GM12878 (cell line): ENCODE results near the gene DDAH1. TPM values are rescaled to one million over a fixed set of nuclear protein-coding genes. Genes with fewer than 3 reads are reported as not detected.

Experiments
- ATAC-seq: fragments of 200-7000 bp; cut with Tn5 transposase; 3 replicates; pipeline ENCODE4 v1.9.1; 2020; ENCODE audit warnings: mild to moderate bottlenecking, moderate library complexity
- BruUV-seq: library from RNA; stranded (reverse); fragments of 400-500 nt; replicated peaks from 2 replicates; lab custom pipeline; 2021; lab: Mats Ljungman, UMichigan
- CTCF ChIA-PET: fragments of 300-600 bp; sonication (Branson Sonifier 250); formaldehyde crosslinking; extraction: SDS; loops from one replicate; lab custom pipeline; 2021; ENCODE audit warnings: inconsistent platforms; lab: Yijun Ruan, JAX
- POLR2A ChIA-PET: fragments of 350-600 bp; formaldehyde crosslinking; extraction: SDS; loops from one replicate; lab custom pipeline; 2021; ENCODE audit warnings: inconsistent platforms; lab: Charles Lee
- RAD21 ChIA-PET: fragments of 300-600 bp; sonication (Branson Sonifier 250); formaldehyde crosslinking; loops from one replicate; lab custom pipeline; 2023; ENCODE audit warnings: antibody characterized with exemption; ENCODE audit not compliant: unreplicated experiment; lab: Charles Lee
- SMC1A ChIA-PET: fragments of 300-600 bp; sonication (Branson Sonifier 250); formaldehyde crosslinking; loops from one replicate; lab custom pipeline; 2023; ENCODE audit not compliant: unreplicated experiment, uncharacterized antibody; lab: Charles Lee
- DNase-seq: peaks from one replicate; pipeline ENCODE4 v3.0.0-alpha.2; 2011; ENCODE audit warnings: low read depth, low spot score
- FAIRE-seq: peaks from 3 replicates; lab custom pipeline; 2011; peaks lifted over from hg19 to GRCh38; lab: Jason Lieb, UNC
- H2AFZ ChIP-seq: 2 replicates; pipeline ENCODE4 v1.6.0; 2011; ENCODE audit warnings: low read depth, low read length, control low read depth; ENCODE audit not compliant: control insufficient read depth
- H3K27ac ChIP-seq: 2 replicates; pipeline ENCODE4 v1.5.1; 2011; ENCODE audit warnings: control low read depth; ENCODE audit not compliant: control insufficient read depth, insufficient read depth
- H3K27me3 ChIP-seq, 2 experiments: replicated peaks in 1 of 2; 2 replicates each; pipeline versions ENCODE4 v1.6.0 to v1.6.1; 2011; ENCODE audit warnings: low read length in 1 of 2; ENCODE audit not compliant: control insufficient read depth in 2 of 2, insufficient read depth in 2 of 2
- H3K36me3 ChIP-seq, 2 experiments: 2 replicates each; pipeline ENCODE4 v1.5.1; 2011; ENCODE audit warnings: low read length in 1 of 2; ENCODE audit not compliant: control insufficient read depth in 2 of 2, insufficient read depth in 2 of 2
- H3K4me1 ChIP-seq: 2 replicates; pipeline ENCODE4 v1.6.1; 2011; ENCODE audit warnings: mild to moderate bottlenecking, low read length, moderate library complexity, mixed read lengths; ENCODE audit not compliant: control insufficient read depth, insufficient read depth
- H3K4me2 ChIP-seq: 2 replicates; pipeline ENCODE4 v1.6.0; 2011; ENCODE audit warnings: control low read depth; ENCODE audit not compliant: control insufficient read depth, insufficient read depth
- H3K4me3 ChIP-seq: fragments of 200-600 bp; sonication (generic); 2 replicates; pipeline ENCODE4 v1.5.1; 2016
- H3K79me2 ChIP-seq: 2 replicates; pipeline ENCODE4 v1.6.0; 2011; ENCODE audit warnings: low read length; ENCODE audit not compliant: control insufficient read depth, insufficient read depth
- H3K9ac ChIP-seq: 2 replicates; pipeline ENCODE4 v1.8.0; 2011; ENCODE audit warnings: low read length, control low read depth, mixed read lengths; ENCODE audit not compliant: control insufficient read depth, insufficient read depth
- H3K9me3 ChIP-seq: replicated peaks from 3 replicates; pipeline ENCODE4 v1.5.1; 2011; ENCODE audit warnings: mild to moderate bottlenecking, low read length; ENCODE audit not compliant: control insufficient read depth, insufficient read depth
- H4K20me1 ChIP-seq: 2 replicates; pipeline ENCODE4 v1.6.0; 2011; ENCODE audit not compliant: control insufficient read depth, insufficient read depth
- CTCF ChIP-seq, 3 experiments: IDR thresholded peaks in 2 of 3; conservative IDR thresholded peaks in 1 of 3; 2 replicates each; pipeline ENCODE4 v1.5.1; 2011; ENCODE audit warnings: low read depth in 3 of 3, low read length in 3 of 3, mild to moderate bottlenecking in 3 of 3, control low read depth in 2 of 3, moderate library complexity in 2 of 3, inconsistent platforms in 1 of 3, mixed read lengths in 1 of 3; ENCODE audit not compliant: control insufficient read depth in 2 of 3, insufficient read depth in 1 of 3; ENCODE audit errors: extremely low read depth in 1 of 3
- E2F4 ChIP-seq: IDR thresholded peaks from 2 replicates; pipeline ENCODE4 v1.6.1; 2012; ENCODE audit warnings: low read depth, low read length, improper control_type of control experiment
- EGR1 ChIP-seq, 2 experiments: IDR thresholded peaks; 1 replicate in 1 of 2; 2 replicates in 1 of 2; pipeline ENCODE4 v1.6.1; 2011 to 2012; ENCODE audit warnings: low read depth in 2 of 2, low read length in 2 of 2, borderline replicate concordance in 1 of 2, mild to moderate bottlenecking in 1 of 2, moderate library complexity in 1 of 2
- ELK1 ChIP-seq: IDR thresholded peaks from 2 replicates; pipeline ENCODE4 v1.6.1; 2012; ENCODE audit warnings: low read depth, low read length, improper control_type of control experiment
- HDAC2 ChIP-seq: fragments of 200-600 bp; sonication (generic); IDR thresholded peaks from 2 replicates; pipeline ENCODE4 v1.6.1; 2017
- KLF5 ChIP-seq: fragments of 450-650 bp; IDR thresholded peaks from 2 replicates; pipeline ENCODE4 v1.6.1; 2014; ENCODE audit warnings: mild to moderate bottlenecking; ENCODE audit not compliant: partially characterized antibody
- NR2C2 ChIP-seq: IDR thresholded peaks from 2 replicates; pipeline ENCODE4 v1.6.1; 2011; ENCODE audit warnings: borderline replicate concordance, low read depth; ENCODE audit not compliant: control insufficient read depth, insufficient read length
- YBX1 ChIP-seq: fragments of 450-650 bp; IDR thresholded peaks from 2 replicates; pipeline ENCODE4 v1.6.1; 2016; ENCODE audit warnings: antibody characterized with exemption
- ZNF207 ChIP-seq: fragments of 450-650 bp; IDR thresholded peaks from 2 replicates; pipeline ENCODE4 v1.6.1; 2014; ENCODE audit warnings: antibody characterized with exemption, mild to moderate bottlenecking, borderline replicate concordance
- ZSCAN29 ChIP-seq: fragments of 450-650 bp; IDR thresholded peaks from 2 replicates; pipeline ENCODE4 v1.6.1; 2017; ENCODE audit warnings: mild to moderate bottlenecking, moderate library complexity
- WGBS: methylation state at CpG from one replicate; pipeline ENCODE4 v1.1.6; 2016; ENCODE audit warnings: low lambda C conversion rate; ENCODE audit not compliant: insufficient replicate concordance, insufficient coverage; ENCODE audit errors: missing lambda C conversion rate; 5-methylcytosine and 5-hydroxymethylcytosine counted together
- in situ Hi-C: fragments of 300-500 bp; cut with MboI; formaldehyde crosslinking; loops from 9 replicates; pipeline ENCODE4 v1.14.3; 2018; ENCODE audit warnings: mixed read lengths
- intact Hi-C: fragments of 100-400 bp; cut with micrococcal nuclease; formaldehyde crosslinking; loops from one replicate; pipeline ENCODE4 v1.14.2; 2022; ENCODE audit not compliant: unreplicated experiment
- polyA plus RNA-seq, 11 experiments: library from polyadenylated mRNA; depleted of rRNA in 4 of 11; unstranded in 6 of 11; stranded (reverse) in 5 of 11; fragments of >200 nt; fragmentation: Nextera tagmentation in 4 of 11; fragmentation: Illumina TruSeq in 1 of 11; extraction: Ambion mirVana in 4 of 11; extraction: Trizol in 1 of 11; gene quantifications; 1 replicate in 1 of 11; 2 replicates in 10 of 11; pipeline versions ENCODE4 v1.2.1 to v1.2.3, GENCODE V29; 2011 to 2016; ENCODE audit warnings: inconsistent platforms in 2 of 11, missing spikeins in 2 of 11, low read depth in 1 of 11
- total RNA-seq, 4 experiments: library from RNA; depleted of rRNA in 3 of 4; stranded (reverse); fragments of >200 nt in 3 of 4; fragmentation: Illumina TruSeq in 1 of 4; extraction: Trizol in 1 of 4; gene quantifications; 2 replicates each; pipeline versions ENCODE4 v1.2.1 to v1.2.3, GENCODE V29; 2013 to 2021

Gene DDAH1
- total and polyA plus RNA-seq, 10 of the 15 experiments (the other 5 are each of a cell fraction or from before 2014, with no cell fraction given): 0.07 to 0.88 (median 0.27) TPM; not detected in 6

- DNase-seq (no peak), FAIRE-seq (no peak), ATAC-seq (no peak)
- Histone ChIP-seq H4K20me1 (no peaks in the 10 kb centered on the region), H3K27ac (no peak overlapping the region), H2AFZ (no peak overlapping the region; the same call in 1 of the 2 replicates), H3K4me2 (no peak overlapping the region), H3K79me2 (no peaks in the 10 kb centered on the region), H3K36me3 (no peaks in the 10 kb centered on the region), H3K9ac (no peak overlapping the region), H3K9me3 (no peaks in the 10 kb centered on the region), H3K4me1 (peaks cover 11% of the 10 kb centered on the region), H3K4me3 (no peak overlapping the region), H3K27me3 (no peaks in the 10 kb centered on the region)
- in situ Hi-C loops (no loop called here), intact Hi-C loops (no loop called here)
- TF ChIP-seq ZSCAN29 (no peak), NR2C2 (no peak), YBX1 (no peak), ZNF207 (no peak)
- 100% methylated on average over 2 of the region's 2 CpGs for WGBS
- CTCF ChIA-PET: no interaction called here
- POLR2A ChIA-PET: no interaction called here
- no TSS peak for BruUV-seq
- RAD21 ChIA-PET: no interaction called here
- SMC1A ChIA-PET: no interaction called here
These were observed 174.1 kb downstream of the DDAH1 start for GRCh38 chr1:85290826-85291225.

- H3K9me3 ChIP-seq: no peaks in the 10 kb centered on the region
- FAIRE-seq (peak; percentile 44), ATAC-seq (no peak), DNase-seq (no peak)
- ChIA-PET SMC1A (no interaction called here), RAD21 (no interaction called here), POLR2A (no interaction called here), CTCF (interaction anchor here (0.6 kb wide), 1 partner anchor 35 kb away, joined by 3 read pairs; no protein-coding TSS in a partner anchor)
- no TSS peak for BruUV-seq
- in situ Hi-C loops (no loop called here), intact Hi-C loops (no loop called here)
- H3K36me3 ChIP-seq: no peaks in the 10 kb centered on the region
- H4K20me1 ChIP-seq: no peaks in the 10 kb centered on the region
- no peak overlapping the region; the same call in 1 of the 2 replicates for H3K27ac ChIP-seq
- H3K27me3 ChIP-seq: no peaks in the 10 kb centered on the region
- H3K79me2 ChIP-seq: no peaks in the 10 kb centered on the region
- peak overlapping the region; percentile 75 for H2AFZ ChIP-seq
- H3K4me3 ChIP-seq: no peak overlapping the region
- H3K4me1 ChIP-seq: peaks cover 11% of the 10 kb centered on the region
- WGBS: 10% methylated on average over 4 of the region's 4 CpGs
- peak overlapping the region; percentile 65 for H3K4me2 ChIP-seq
- H3K9ac ChIP-seq: no peak overlapping the region
- TF ChIP-seq ELK1 (no peak), E2F4 (no peak), EGR1 (IDR thresholded peaks at IDR 0.05; ENCODE audit: borderline replicate concordance in 1 of 2, low read depth in 2 of 2, low read length in 2 of 2) (no peak), CTCF (IDR thresholded peaks at IDR 0.05 in 2 of 3, conservative IDR thresholded peaks at IDR 0.05 in 1 of 3; ENCODE audit: control insufficient read depth in 2 of 3, extremely low read depth in 1 of 3, insufficient read depth in 1 of 3, low read depth in 3 of 3, low read length in 3 of 3) (no peak), KLF5 (no peak), HDAC2 (no peak)
These were observed 175.1 kb downstream of the DDAH1 start for GRCh38 chr1:85289848-85290335.
